Cardiac fibroblast (primary cell): Measurements from ENCODE around the gene CLDN19.

ENCODE experiments used
- DNase-seq, 2 donors: peaks; one replicate each; pipeline versions ENCODE4 v3.0.0 to v3.0.0-alpha.2; 2010; ENCODE audit warnings: low read depth in 2 of 2
- H3K4me3 ChIP-seq, 2 donors: replicated peaks in 1 of 2; 1 replicate in 1 of 2; 2 replicates in 1 of 2; pipeline ENCODE4 v1.5.1; 2011; ENCODE audit warnings: low read depth in 2 of 2, low read length in 2 of 2, mild to moderate bottlenecking in 2 of 2, moderate library complexity in 1 of 2
- TF ChIP-seq, protein P1 (sequence below): IDR thresholded peaks from one replicate; pipeline ENCODE4 v1.5.1; 2011; ENCODE audit warnings: low read depth, mild to moderate bottlenecking, low read length, inconsistent platforms

CLDN19 gene

DNA sequence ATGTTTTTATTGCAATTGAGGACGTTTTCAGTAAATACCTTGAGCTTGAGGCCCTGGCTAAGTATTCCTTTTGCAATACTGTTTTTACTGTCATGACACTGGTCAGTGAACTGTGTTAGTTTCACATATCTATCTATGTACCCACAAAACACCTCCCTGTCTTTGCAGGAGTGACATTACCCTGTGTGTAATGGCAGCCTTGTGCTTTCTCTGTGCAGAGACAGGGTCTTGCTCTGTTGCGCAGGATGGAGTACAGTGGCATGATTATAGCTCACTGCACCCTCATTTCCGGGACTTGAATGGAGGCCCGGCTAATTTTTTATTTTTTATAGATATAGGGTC is 48.9 kb downstream of the CLDN19 start:
- H3K4me3 ChIP-seq: no peak overlapping the region
- DNase-seq: no peak
- TF ChIP-seq, protein P1, sequence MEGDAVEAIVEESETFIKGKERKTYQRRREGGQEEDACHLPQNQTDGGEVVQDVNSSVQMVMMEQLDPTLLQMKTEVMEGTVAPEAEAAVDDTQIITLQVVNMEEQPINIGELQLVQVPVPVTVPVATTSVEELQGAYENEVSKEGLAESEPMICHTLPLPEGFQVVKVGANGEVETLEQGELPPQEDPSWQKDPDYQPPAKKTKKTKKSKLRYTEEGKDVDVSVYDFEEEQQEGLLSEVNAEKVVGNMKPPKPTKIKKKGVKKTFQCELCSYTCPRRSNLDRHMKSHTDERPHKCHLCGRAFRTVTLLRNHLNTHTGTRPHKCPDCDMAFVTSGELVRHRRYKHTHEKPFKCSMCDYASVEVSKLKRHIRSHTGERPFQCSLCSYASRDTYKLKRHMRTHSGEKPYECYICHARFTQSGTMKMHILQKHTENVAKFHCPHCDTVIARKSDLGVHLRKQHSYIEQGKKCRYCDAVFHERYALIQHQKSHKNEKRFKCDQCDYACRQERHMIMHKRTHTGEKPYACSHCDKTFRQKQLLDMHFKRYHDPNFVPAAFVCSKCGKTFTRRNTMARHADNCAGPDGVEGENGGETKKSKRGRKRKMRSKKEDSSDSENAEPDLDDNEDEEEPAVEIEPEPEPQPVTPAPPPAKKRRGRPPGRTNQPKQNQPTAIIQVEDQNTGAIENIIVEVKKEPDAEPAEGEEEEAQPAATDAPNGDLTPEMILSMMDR: no peak

DNA sequence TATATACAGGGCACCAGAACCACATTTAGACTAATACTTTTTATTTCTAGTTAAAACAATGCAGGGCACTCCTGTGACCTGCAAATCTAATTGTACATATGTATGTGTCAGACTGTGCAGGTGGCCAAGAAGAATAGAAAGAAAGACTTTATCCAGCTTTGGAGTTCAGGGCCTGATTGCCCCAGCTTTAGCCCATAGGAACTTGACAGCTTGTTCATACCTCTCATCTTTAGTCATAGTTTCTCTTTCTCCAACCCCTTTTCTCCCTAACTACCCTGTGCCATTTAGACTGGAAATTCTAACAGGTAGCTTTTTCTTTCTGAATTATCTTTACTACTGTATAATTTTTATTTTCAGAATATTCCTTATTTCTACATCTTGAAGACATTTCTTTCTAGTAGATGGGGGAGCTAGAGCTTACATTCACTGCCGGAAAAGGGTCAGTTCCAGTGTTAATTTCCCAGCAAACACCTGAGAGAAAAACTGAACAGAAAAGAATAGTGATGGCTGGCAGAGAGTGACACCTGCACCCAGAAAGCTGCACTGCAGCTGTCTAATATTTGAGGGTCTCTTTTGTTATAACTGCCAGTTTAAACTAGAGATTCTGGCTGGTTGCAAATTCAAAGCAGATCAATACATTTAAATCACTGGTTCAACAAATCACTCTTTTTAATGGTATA is 49.4 kb downstream of the CLDN19 start:
- TF ChIP-seq, protein P1: no peak

GRCh38 chr1:42689912-42690311 is 50.1 kb downstream of the CLDN19 start:
- TF ChIP-seq, protein P1: no peak
- no peak overlapping the region for H3K4me3 ChIP-seq
- no peak for DNase-seq

More for the DNA sequence above, 49.4 kb downstream of the CLDN19 start:
- DNase-seq: peak in 1 of 2 donors; percentile 37
- no peak overlapping the region for H3K4me3 ChIP-seq

GRCh38 chr1:42686418-42686817 is 53.6 kb downstream of the CLDN19 start:
- H3K4me3 ChIP-seq: no peak overlapping the region
- TF ChIP-seq, protein P1: no peak
- DNase-seq: no peak

DNA sequence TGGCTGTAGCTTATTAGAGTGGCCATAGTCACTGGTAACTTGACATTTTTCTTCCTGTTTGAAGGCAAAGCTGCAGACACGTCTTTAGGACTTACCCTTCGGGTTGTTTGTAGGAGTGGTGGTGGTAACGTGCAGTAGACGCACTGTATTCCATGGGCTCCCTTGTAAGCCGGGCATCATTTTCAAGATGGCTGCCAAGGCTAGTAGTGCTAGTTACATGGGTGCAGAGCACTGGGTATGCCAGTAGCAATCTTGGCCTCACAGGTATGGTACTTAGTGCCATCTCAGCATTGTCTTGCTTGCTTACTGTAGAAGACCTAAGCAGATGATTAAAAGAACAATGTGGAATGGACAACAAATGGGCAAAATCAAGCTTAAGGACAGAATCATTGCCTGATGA is 55.9 kb downstream of the CLDN19 start:
- peak overlapping the region; percentile 58 to 78 for H3K4me3 ChIP-seq
- DNase-seq: peak; percentile 18 to 22
- TF ChIP-seq, protein P1: no peak
